Upper lobe of left lung (tissue), 6 donors: Measurements from ENCODE around the gene CYSTM1. TPM values are rescaled to one million over a fixed set of nuclear protein-coding genes. Genes with fewer than 3 reads are reported as not detected.

ENCODE experiments used
- ATAC-seq, 2 donors: fragments of 200-7000 bp; cut with Tn5 transposase; one replicate each; pipeline ENCODE4 v1.9.1; 2022; ENCODE audit warnings: mild to moderate bottlenecking in 2 of 2, moderate library complexity in 2 of 2; ENCODE audit not compliant: low FRiP score in 2 of 2
- DNase-seq, 2 donors: peaks; one replicate each; pipeline ENCODE4 v3.0.0-alpha.2; 2019 to 2020
- H3K27ac ChIP-seq, 4 donors: fragments of 200-600 bp; sonication (generic); one replicate each; pipeline ENCODE4 v1.5.1; 2016 to 2019
- H3K27me3 ChIP-seq, 4 donors: fragments of 200-600 bp; sonication (generic); one replicate each; pipeline ENCODE4 v1.5.1; 2017 to 2019
- H3K36me3 ChIP-seq, 4 donors: fragments of 200-600 bp; sonication (generic); one replicate each; pipeline ENCODE4 v1.5.1; 2016 to 2019
- H3K4me1 ChIP-seq, 4 donors: fragments of 200-600 bp; sonication (generic); one replicate each; pipeline ENCODE4 v1.5.1; 2018 to 2019
- H3K4me3 ChIP-seq, 4 donors: fragments of 200-600 bp; sonication (generic); one replicate each; pipeline ENCODE4 v1.5.1; 2017 to 2019; ENCODE audit warnings: mild to moderate bottlenecking in 2 of 4, moderate library complexity in 1 of 4
- H3K9me3 ChIP-seq, 4 donors: fragments of 200-600 bp; sonication (generic); one replicate each; pipeline ENCODE4 v1.5.1; 2018 to 2019
- CTCF ChIP-seq, 6 experiments: fragments of 450-650 bp in 4 of 6; fragments of 200-600 bp in 2 of 6; sonication (generic) in 2 of 6; IDR thresholded peaks; one replicate each; pipeline ENCODE4 v1.5.1; 2016 to 2019; ENCODE audit warnings: antibody characterized with exemption in 6 of 6
- EP300 ChIP-seq, 4 donors: sonication (generic); formaldehyde crosslinking; IDR thresholded peaks; one replicate each; pipeline ENCODE4 v1.5.1; 2017; ENCODE audit warnings: antibody characterized with exemption in 4 of 4, control low read depth in 2 of 4
- POLR2A ChIP-seq, 4 donors: fragments of 450-650 bp; IDR thresholded peaks; one replicate each; pipeline ENCODE4 v1.5.1; 2016 to 2017; ENCODE audit warnings: antibody characterized with exemption in 4 of 4, mild to moderate bottlenecking in 2 of 4
- POLR2AphosphoS5 ChIP-seq, 2 donors: sonication (generic); formaldehyde crosslinking; IDR thresholded peaks; one replicate each; pipeline ENCODE4 v1.5.1; 2017; ENCODE audit warnings: antibody characterized with exemption in 2 of 2
- WGBS, 2 donors: methylation state at CpG; one replicate each; pipeline ENCODE4 v1.1.5; 2017 to 2018; 5-methylcytosine and 5-hydroxymethylcytosine counted together
- total RNA-seq, 6 donors: library from RNA; depleted of rRNA in 4 of 6; stranded (reverse); fragments of >200 nt in 4 of 6; gene quantifications; one replicate each; pipeline versions ENCODE4 v1.1.0 to v1.2.1, GENCODE V29; 2016 to 2021
- donor health status: DM: no; HTN: no; CAD: no; lungs with moderate emphysema.
- donor health status: DM: no; HTN: yes; CAD: no; lungs with severe emphysema.

The CYSTM1 gene
- total RNA-seq, 6 donors from 2014 or later = 24.1 to 139 (median 91.9) TPM

GRCh38 chr5:140202078-140202477 lies 27.1 kb downstream of the CYSTM1 start:
- Histone ChIP-seq H3K27me3 (no peaks in the 10 kb centered on the region), H3K36me3 (peaks cover 0 to 5% (median 0%) of the 10 kb centered on the region in 4 donors), H3K4me3 (no peak overlapping the region), H3K9me3 (no peaks in the 10 kb centered on the region), H3K27ac (no peak overlapping the region), H3K4me1 (peaks cover 3 to 15% (median 6%) of the 10 kb centered on the region in 4 donors)
- 85 to 95% methylated on average over 4 of the region's 4 CpGs for WGBS, 2 donors
- DNase-seq = no peak
- no peak for ATAC-seq
- no peak for TF ChIP-seq CTCF (IDR thresholded peaks at IDR 0.05)
- TF ChIP-seq EP300 (IDR thresholded peaks at IDR 0.05) = no peak
- TF ChIP-seq POLR2AphosphoS5 (IDR thresholded peaks at IDR 0.05) = no peak
- TF ChIP-seq POLR2A (IDR thresholded peaks at IDR 0.05) = no peak

GRCh38 chr5:140202610-140203009 lies 27.6 kb downstream of the CYSTM1 start:
- 66 to 70% methylated on average over 2 of the region's 2 CpGs for WGBS, 2 donors
- H3K36me3 ChIP-seq = peaks cover 0 to 5% (median 0%) of the 10 kb centered on the region in 4 donors
- no peak for TF ChIP-seq POLR2A (IDR thresholded peaks at IDR 0.05)
- no peak for DNase-seq
- peaks cover 8 to 21% (median 10%) of the 10 kb centered on the region in 4 donors for H3K4me1 ChIP-seq
- ATAC-seq = no peak
- H3K27ac ChIP-seq = no peak overlapping the region
- H3K9me3 ChIP-seq = no peaks in the 10 kb centered on the region
- H3K4me3 ChIP-seq = no peak overlapping the region
- no peaks in the 10 kb centered on the region for H3K27me3 ChIP-seq

GRCh38 chr5:140205216-140205615 lies 30.2 kb downstream of the CYSTM1 start:
- no peak for DNase-seq

GRCh38 chr5:140205952-140206351 lies 31.0 kb downstream of the CYSTM1 start:
- Histone ChIP-seq H3K36me3 (no peaks in the 10 kb centered on the region), H3K4me3 (no peak overlapping the region), H3K27me3 (no peaks in the 10 kb centered on the region), H3K9me3 (no peaks in the 10 kb centered on the region), H3K4me1 (peaks cover 10 to 23% (median 10%) of the 10 kb centered on the region in 4 donors), H3K27ac (no peak overlapping the region)
- DNase-seq (no peak), ATAC-seq (no peak)
- TF ChIP-seq POLR2AphosphoS5 (IDR thresholded peaks at IDR 0.05) = no peak
- 89 to 90% methylated on average over 4 of the region's 4 CpGs for whole genome bisulfite sequencing, 2 donors

More at GRCh38 chr5:140205216-140205615, 30.2 kb downstream of the CYSTM1 start:
- H3K9me3 ChIP-seq = no peaks in the 10 kb centered on the region
- no peaks in the 10 kb centered on the region for H3K27me3 ChIP-seq
- no peak for ATAC-seq
- WGBS, 2 donors = 58 to 62% methylated on average over 2 of the region's 2 CpGs
- TF ChIP-seq EP300 (IDR thresholded peaks at IDR 0.05) = no peak
- TF ChIP-seq POLR2A (IDR thresholded peaks at IDR 0.05) = no peak
- TF ChIP-seq CTCF (IDR thresholded peaks at IDR 0.05) = no peak
- no peak for TF ChIP-seq POLR2AphosphoS5 (IDR thresholded peaks at IDR 0.05)
- H3K36me3 ChIP-seq = no peaks in the 10 kb centered on the region
- no peak overlapping the region for H3K4me3 ChIP-seq
- H3K4me1 ChIP-seq = peaks cover 10 to 23% (median 10%) of the 10 kb centered on the region in 4 donors
- H3K27ac ChIP-seq = no peak overlapping the region

GRCh38 chr5:140207250-140207964 lies 32.4 kb downstream of the CYSTM1 start:
- DNase-seq (no peak), ATAC-seq (peak; percentile 28 to 66)
- Histone ChIP-seq H3K4me1 (peaks cover 8 to 23% (median 10%) of the 10 kb centered on the region in 4 donors), H3K4me3 (no peak overlapping the region), H3K9me3 (no peaks in the 10 kb centered on the region), H3K27me3 (no peaks in the 10 kb centered on the region), H3K36me3 (no peaks in the 10 kb centered on the region), H3K27ac (no peak overlapping the region)
- WGBS, 2 donors = 49 to 50% methylated on average over 2 of the region's 2 CpGs
- no peak for TF ChIP-seq CTCF (IDR thresholded peaks at IDR 0.05)
- no peak for TF ChIP-seq EP300 (IDR thresholded peaks at IDR 0.05)
- no peak for TF ChIP-seq POLR2A (IDR thresholded peaks at IDR 0.05)
- TF ChIP-seq POLR2AphosphoS5 (IDR thresholded peaks at IDR 0.05) = no peak

- Histone ChIP-seq H3K36me3 (no peaks in the 10 kb centered on the region), H3K9me3 (no peaks in the 10 kb centered on the region), H3K27me3 (no peaks in the 10 kb centered on the region), H3K4me3 (no peak overlapping the region), H3K27ac (no peak overlapping the region), H3K4me1 (peaks cover 8 to 23% (median 10%) of the 10 kb centered on the region in 4 donors)
- ATAC-seq (no peak), DNase-seq (no peak)
- TF ChIP-seq EP300 (IDR thresholded peaks at IDR 0.05) = no peak
- no peak for TF ChIP-seq CTCF (IDR thresholded peaks at IDR 0.05)
- TF ChIP-seq POLR2AphosphoS5 (IDR thresholded peaks at IDR 0.05) = no peak
Measured at GRCh38 chr5:140208065-140208464, 33.1 kb downstream of the CYSTM1 start.
